Measurements from ENCODE around the gene CCDC157.
A peak's percentile ranks its signal among the peaks of the same experiment; 100 is the strongest.

The CCDC157 gene

DNA sequence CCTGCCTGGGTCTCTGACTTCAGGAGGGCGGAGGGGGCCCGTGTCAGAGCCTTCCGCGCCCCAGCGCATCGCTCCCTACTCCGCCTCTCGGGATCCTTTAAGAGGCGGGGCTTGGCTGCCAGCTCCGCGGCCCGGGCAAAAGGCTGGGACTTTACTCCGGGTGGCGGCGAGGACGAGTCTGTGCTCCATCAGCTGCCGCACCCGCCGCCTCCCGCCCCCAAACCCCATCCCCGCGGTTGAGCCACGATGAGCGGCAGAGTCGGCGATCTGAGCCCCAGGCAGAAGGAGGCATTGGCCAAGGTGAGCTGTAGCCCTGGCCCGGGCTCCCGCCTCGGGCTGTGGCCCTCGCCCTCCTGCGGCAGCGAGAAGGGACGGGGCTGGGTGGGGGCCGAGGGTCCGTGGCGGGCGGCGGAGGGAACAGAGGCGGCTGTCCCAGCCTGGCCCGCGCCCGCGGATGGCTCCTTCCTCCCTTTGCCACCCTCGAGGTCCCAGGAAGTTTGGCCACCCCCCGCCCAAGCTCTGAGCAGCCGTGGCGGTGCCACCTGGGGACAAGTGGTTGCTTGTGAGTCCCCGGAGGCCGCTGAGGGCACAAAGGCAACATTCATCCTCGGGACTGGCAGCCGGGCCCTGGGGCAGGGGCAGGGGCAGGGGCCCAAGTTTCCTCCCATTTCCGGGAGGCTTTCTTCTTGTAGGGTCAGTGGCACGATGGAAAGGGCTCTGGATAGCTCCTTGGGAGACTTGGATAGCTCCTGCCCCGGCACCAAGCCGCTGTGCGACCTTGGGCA lies 40.3 kb downstream of the CCDC157 start, which contains the start of gene SEC14L2:
Gene SEC14L2 (plus strand): TSS at position 148 of the 785 bp plus-strand sequence. CDS start 99 bp downstream, at position 247.
- DNase-seq: peak; percentile 45
- WGBS (ENCODE audit: extremely low coverage, insufficient coverage, low lambda C conversion rate): no CpG with 5 or more reads among the region's 56 CpGs

DNA sequence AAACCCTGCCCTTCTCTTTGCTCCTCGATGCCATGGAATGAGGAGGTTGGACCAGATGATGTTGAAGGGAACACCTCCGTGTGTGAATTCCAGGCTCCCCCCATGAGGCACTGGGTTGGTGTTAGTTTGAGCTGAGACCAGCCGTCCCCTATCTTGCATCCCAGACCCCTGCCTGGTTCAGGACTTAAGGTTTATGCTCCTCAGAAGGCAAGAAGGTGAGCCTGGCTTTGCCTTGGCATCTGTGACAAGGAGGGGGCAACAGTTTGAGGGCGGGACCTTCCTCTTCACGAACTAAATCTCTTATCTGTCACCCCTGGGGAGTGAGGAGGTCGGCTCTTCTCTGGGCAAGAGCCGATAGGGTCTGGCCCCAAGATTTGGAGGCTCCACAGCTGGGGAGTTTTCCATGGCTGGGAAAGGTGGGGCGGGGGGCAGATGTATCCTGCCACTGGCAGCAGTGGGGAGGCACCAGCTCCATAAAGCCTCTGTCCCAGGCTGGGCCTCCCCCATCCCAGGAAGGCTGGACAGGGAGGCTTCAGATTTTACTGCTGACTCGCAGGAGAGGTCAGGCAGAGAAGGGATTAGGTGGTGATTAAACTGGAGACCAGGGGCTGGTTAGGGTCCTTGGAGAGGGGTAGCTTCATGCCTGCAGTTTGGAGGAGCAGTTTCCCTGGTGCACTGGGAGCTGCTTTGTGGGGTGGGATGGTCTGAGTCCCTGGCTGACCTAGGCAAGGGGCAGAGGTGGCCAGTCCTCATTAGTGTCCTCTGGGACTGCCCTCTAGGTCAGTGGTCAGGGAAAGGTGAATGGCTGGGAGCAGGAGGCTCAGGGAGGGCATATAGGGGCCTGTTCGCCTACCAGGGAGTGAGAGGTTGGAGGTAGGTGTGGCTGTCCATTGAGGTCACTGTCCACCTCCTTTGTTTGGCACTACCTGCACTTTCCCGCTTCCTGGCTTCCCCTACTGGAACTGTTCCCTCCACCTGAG lies 41.1 kb downstream of the CCDC157 start:
- H3K27me3 ChIP-seq (ENCODE audit: insufficient read depth, low read length, poor library complexity): no peaks in the 10 kb centered on the region
- H3K36me3 ChIP-seq (ENCODE audit: control insufficient read depth, insufficient read depth, low read length): no peaks in the 10 kb centered on the region
- DNase-seq: peak; percentile 72
- no peak overlapping the region for H3K23ac ChIP-seq (ENCODE audit: low read length)
- H3K4ac ChIP-seq (ENCODE audit: low read depth, low read length): no peak overlapping the region
- no peak overlapping the region for H3K27ac ChIP-seq (ENCODE audit: low read depth, low read length)
- no peak overlapping the region for H2BK120ac ChIP-seq (ENCODE audit: low read depth, low read length)
- no peak overlapping the region for H2BK5ac ChIP-seq (ENCODE audit: low read length)
- H4K8ac ChIP-seq (ENCODE audit: low read depth, low read length): no peak overlapping the region
- H3K18ac ChIP-seq (ENCODE audit: low read length): no peak overlapping the region
- H3K56ac ChIP-seq (ENCODE audit: low read length): peak overlapping the region; percentile 89
- peak overlapping the region; percentile 51 for H2AK5ac ChIP-seq (ENCODE audit: low read length)
- H2BK15ac ChIP-seq (replicated peaks; ENCODE audit: low read depth): no peak overlapping the region
- H4K5ac ChIP-seq (ENCODE audit: low read length): no peak overlapping the region
- no peaks in the 10 kb centered on the region for H3K79me2 ChIP-seq (ENCODE audit: control insufficient read depth, insufficient read depth, low read length)
- H3K4me2 ChIP-seq (ENCODE audit: low read length): peak overlapping the region; percentile 50
- WGBS (ENCODE audit: extremely low coverage, insufficient coverage, low lambda C conversion rate): no CpG with 5 or more reads among the region's 11 CpGs
- peak overlapping the region; percentile 67 for H3K9ac ChIP-seq (ENCODE audit: low read length)
- H3K4me3 ChIP-seq (ENCODE audit: low read length): no peak overlapping the region
- H3K4me1 ChIP-seq (ENCODE audit: control insufficient read depth, low read depth, low read length): peaks cover 9% of the 10 kb centered on the region
- H3K79me1 ChIP-seq (ENCODE audit: low read length): no peaks in the 10 kb centered on the region

More for the DNA sequence above, 40.3 kb downstream of the CCDC157 start, which contains the start of gene SEC14L2:
- Histone ChIP-seq H3K23ac (ENCODE audit: low read length) (no peak within 1 kb of the TSS), H3K27ac (ENCODE audit: low read depth, low read length) (no peak within 1 kb of the TSS), H4K5ac (ENCODE audit: low read length) (no peak within 1 kb of the TSS), H3K4me3 (ENCODE audit: low read length) (peak within 1 kb of the TSS; percentile 48), H3K56ac (ENCODE audit: low read length) (peak within 1 kb of the TSS; percentile 89), H4K8ac (ENCODE audit: low read depth, low read length) (no peak within 1 kb of the TSS), H2AK5ac (ENCODE audit: low read length) (no peak within 1 kb of the TSS), H3K4ac (ENCODE audit: low read depth, low read length) (no peak within 1 kb of the TSS), H2BK120ac (ENCODE audit: low read depth, low read length) (no peak within 1 kb of the TSS), H3K79me1 (ENCODE audit: low read length) (no peaks in the 10 kb centered on the region), H3K27me3 (ENCODE audit: insufficient read depth, low read length, poor library complexity) (no peaks in the 10 kb centered on the region), H3K4me2 (ENCODE audit: low read length) (peak within 1 kb of the TSS; percentile 76), H3K18ac (ENCODE audit: low read length) (peak within 1 kb of the TSS; percentile 72), H2BK15ac (replicated peaks; ENCODE audit: low read depth) (no peak within 1 kb of the TSS), H3K9ac (ENCODE audit: low read length) (peak within 1 kb of the TSS; percentile 67), H3K4me1 (ENCODE audit: control insufficient read depth, low read depth, low read length) (peaks cover 11% of the 10 kb centered on the region), H3K79me2 (ENCODE audit: control insufficient read depth, insufficient read depth, low read length) (no peaks in the 10 kb centered on the region), H2BK5ac (ENCODE audit: low read length) (no peak within 1 kb of the TSS), H3K36me3 (ENCODE audit: control insufficient read depth, insufficient read depth, low read length) (no peaks in the 10 kb centered on the region)

DNA sequence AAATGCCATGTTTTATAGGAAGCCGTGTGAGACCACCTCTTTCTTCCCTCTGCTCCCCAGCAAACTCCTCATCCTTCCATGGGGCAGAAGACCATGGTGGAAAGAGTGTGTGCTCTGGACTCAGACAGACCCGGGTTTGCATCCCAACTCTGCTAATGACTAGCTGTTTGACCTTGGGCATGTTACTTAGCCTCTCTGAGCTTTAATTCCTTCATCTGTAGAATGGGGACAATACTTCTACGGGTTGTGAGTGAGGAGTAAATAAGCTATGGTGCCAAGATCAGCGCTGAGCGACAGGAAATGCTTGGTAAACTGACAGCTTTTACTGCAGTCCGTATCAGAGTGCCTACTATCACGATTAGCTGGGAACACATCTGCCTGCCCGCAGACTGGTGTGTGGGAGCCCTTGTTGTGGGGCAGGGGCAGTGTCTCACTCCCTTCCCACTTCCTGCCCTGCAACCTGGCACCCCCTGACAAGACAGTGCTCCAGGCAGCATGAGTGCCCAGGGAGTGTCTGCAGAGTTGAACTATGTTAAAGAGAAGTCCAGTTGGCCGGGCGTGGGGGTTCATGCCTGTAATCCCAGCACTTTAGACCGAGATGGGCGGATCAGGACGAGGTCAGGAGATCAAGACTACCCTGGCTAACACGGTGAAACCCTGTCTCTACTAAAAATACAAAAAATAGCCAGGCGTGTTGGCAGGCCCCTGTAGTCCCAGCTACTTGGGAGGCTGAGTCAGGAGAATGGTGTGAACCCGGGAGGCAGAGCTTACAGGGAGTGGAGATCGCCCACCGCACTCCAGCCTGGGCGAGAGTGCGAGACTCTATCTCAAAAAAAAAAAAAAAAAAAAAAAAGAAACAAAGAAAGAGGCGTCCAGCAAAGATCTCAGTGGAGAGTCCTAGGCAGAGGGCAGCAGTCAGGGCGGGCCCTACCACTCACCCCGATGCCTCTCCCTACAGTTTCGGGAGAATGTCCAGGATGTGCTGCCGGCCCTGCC lies 42.2 kb downstream of the CCDC157 start:
- H3K56ac ChIP-seq (ENCODE audit: low read length): peak overlapping the region; percentile 15
- no peaks in the 10 kb centered on the region for H3K27me3 ChIP-seq (ENCODE audit: insufficient read depth, low read length, poor library complexity)
- H3K4me1 ChIP-seq (ENCODE audit: control insufficient read depth, low read depth, low read length): peaks cover 9% of the 10 kb centered on the region
- H2BK15ac ChIP-seq (replicated peaks; ENCODE audit: low read depth): no peak overlapping the region
- no peaks in the 10 kb centered on the region for H3K36me3 ChIP-seq (ENCODE audit: control insufficient read depth, insufficient read depth, low read length)
- no peak overlapping the region for H3K27ac ChIP-seq (ENCODE audit: low read depth, low read length)
- H4K8ac ChIP-seq (ENCODE audit: low read depth, low read length): no peak overlapping the region
- DNase-seq: no peak
- no CpG with 5 or more reads among the region's 25 CpGs for WGBS (ENCODE audit: extremely low coverage, insufficient coverage, low lambda C conversion rate)
- H3K18ac ChIP-seq (ENCODE audit: low read length): no peak overlapping the region
- H2BK5ac ChIP-seq (ENCODE audit: low read length): no peak overlapping the region
- no peak overlapping the region for H3K23ac ChIP-seq (ENCODE audit: low read length)
- H3K4ac ChIP-seq (ENCODE audit: low read depth, low read length): no peak overlapping the region
- H2AK5ac ChIP-seq (ENCODE audit: low read length): no peak overlapping the region
- no peaks in the 10 kb centered on the region for H3K79me1 ChIP-seq (ENCODE audit: low read length)
- H3K4me2 ChIP-seq (ENCODE audit: low read length): no peak overlapping the region
- no peak overlapping the region for H4K5ac ChIP-seq (ENCODE audit: low read length)
- no peak overlapping the region for H3K9ac ChIP-seq (ENCODE audit: low read length)
- no peak overlapping the region for H3K4me3 ChIP-seq (ENCODE audit: low read length)
- H3K79me2 ChIP-seq (ENCODE audit: control insufficient read depth, insufficient read depth, low read length): no peaks in the 10 kb centered on the region
- no peak overlapping the region for H2BK120ac ChIP-seq (ENCODE audit: low read depth, low read length)

DNA sequence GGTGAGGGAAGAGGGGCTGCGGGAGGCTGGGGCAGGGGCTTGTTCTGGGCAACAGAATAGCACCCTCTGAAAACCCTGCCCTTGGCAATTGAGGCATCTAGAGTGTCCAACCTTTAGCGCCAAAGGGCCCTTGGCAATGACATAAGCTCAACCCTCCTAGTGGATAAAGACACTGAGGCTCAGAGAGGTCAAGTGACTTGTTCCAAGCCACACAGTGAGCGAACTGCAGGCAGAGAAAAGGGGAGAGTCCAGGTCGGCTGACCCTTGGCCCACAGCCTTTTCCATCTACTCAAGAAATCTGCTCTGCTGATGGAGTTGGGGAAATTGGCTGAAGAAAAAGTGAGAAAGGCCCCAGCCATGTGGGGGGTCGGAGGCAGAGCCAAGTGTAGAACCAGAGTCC lies 42.9 kb downstream of the CCDC157 start:
- Histone ChIP-seq H3K18ac (ENCODE audit: low read length) (no peak overlapping the region), H3K27ac (ENCODE audit: low read depth, low read length) (no peak overlapping the region), H2AK5ac (ENCODE audit: low read length) (no peak overlapping the region), H2BK120ac (ENCODE audit: low read depth, low read length) (no peak overlapping the region), H3K4me1 (ENCODE audit: control insufficient read depth, low read depth, low read length) (peaks cover 9% of the 10 kb centered on the region), H2BK5ac (ENCODE audit: low read length) (no peak overlapping the region), H2BK15ac (replicated peaks; ENCODE audit: low read depth) (no peak overlapping the region), H3K4ac (ENCODE audit: low read depth, low read length) (no peak overlapping the region), H3K23ac (ENCODE audit: low read length) (no peak overlapping the region), H3K4me2 (ENCODE audit: low read length) (no peak overlapping the region), H4K5ac (ENCODE audit: low read length) (no peak overlapping the region), H3K4me3 (ENCODE audit: low read length) (no peak overlapping the region), H4K8ac (ENCODE audit: low read depth, low read length) (no peak overlapping the region), H3K9ac (ENCODE audit: low read length) (no peak overlapping the region), H3K56ac (ENCODE audit: low read length) (no peak overlapping the region), H3K27me3 (ENCODE audit: insufficient read depth, low read length, poor library complexity) (no peaks in the 10 kb centered on the region), H3K79me2 (ENCODE audit: control insufficient read depth, insufficient read depth, low read length) (no peaks in the 10 kb centered on the region), H3K36me3 (ENCODE audit: control insufficient read depth, insufficient read depth, low read length) (no peaks in the 10 kb centered on the region), H3K79me1 (ENCODE audit: low read length) (no peaks in the 10 kb centered on the region)
- DNase-seq: no peak
- WGBS (ENCODE audit: extremely low coverage, insufficient coverage, low lambda C conversion rate): no CpG with 5 or more reads among the region's 5 CpGs

DNA sequence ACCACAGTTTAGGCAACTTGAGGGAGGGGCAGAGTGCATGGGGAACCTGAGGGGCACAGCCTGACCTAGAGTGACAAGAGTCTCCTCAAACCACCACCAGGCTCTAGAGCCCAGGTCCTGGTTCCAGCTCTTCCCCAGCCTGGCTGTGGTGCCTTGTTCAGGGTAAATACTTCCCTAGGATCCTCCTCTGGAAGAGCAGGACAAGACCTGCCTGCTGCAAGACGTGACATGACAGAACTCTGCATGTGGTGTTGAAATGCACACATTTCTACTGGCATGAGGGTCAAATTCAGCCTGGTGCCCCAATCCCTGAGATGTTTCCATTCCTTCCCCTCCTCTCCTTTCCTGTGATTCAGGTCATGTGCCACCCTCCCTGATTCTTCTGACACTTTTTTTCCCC lies 43.4 kb downstream of the CCDC157 start:
- H3K4me1 ChIP-seq (ENCODE audit: control insufficient read depth, low read depth, low read length): peaks cover 9% of the 10 kb centered on the region
- H2BK120ac ChIP-seq (ENCODE audit: low read depth, low read length): no peak overlapping the region
- H4K8ac ChIP-seq (ENCODE audit: low read depth, low read length): no peak overlapping the region
- no peak overlapping the region for H3K23ac ChIP-seq (ENCODE audit: low read length)
- H2AK5ac ChIP-seq (ENCODE audit: low read length): no peak overlapping the region
- no peaks in the 10 kb centered on the region for H3K27me3 ChIP-seq (ENCODE audit: insufficient read depth, low read length, poor library complexity)
- H3K4me2 ChIP-seq (ENCODE audit: low read length): no peak overlapping the region
- H3K79me1 ChIP-seq (ENCODE audit: low read length): no peaks in the 10 kb centered on the region
- H3K79me2 ChIP-seq (ENCODE audit: control insufficient read depth, insufficient read depth, low read length): no peaks in the 10 kb centered on the region
- no CpG with 5 or more reads among the region's 1 CpG for WGBS (ENCODE audit: extremely low coverage, insufficient coverage, low lambda C conversion rate)
- no peak overlapping the region for H2BK5ac ChIP-seq (ENCODE audit: low read length)
- H3K36me3 ChIP-seq (ENCODE audit: control insufficient read depth, insufficient read depth, low read length): no peaks in the 10 kb centered on the region
- H3K9ac ChIP-seq (ENCODE audit: low read length): no peak overlapping the region
- H3K56ac ChIP-seq (ENCODE audit: low read length): no peak overlapping the region
- no peak overlapping the region for H2BK15ac ChIP-seq (replicated peaks; ENCODE audit: low read depth)
- DNase-seq: no peak
- H3K4me3 ChIP-seq (ENCODE audit: low read length): no peak overlapping the region
- no peak overlapping the region for H3K4ac ChIP-seq (ENCODE audit: low read depth, low read length)
- H3K27ac ChIP-seq (ENCODE audit: low read depth, low read length): no peak overlapping the region
- H4K5ac ChIP-seq (ENCODE audit: low read length): no peak overlapping the region
- H3K18ac ChIP-seq (ENCODE audit: low read length): no peak overlapping the region

Measured in mesendoderm (in vitro differentiated cells).